Karpas-422 (cell line): Measurements from ENCODE around the gene ROMO1. TPM values are rescaled to one million over a fixed set of nuclear protein-coding genes. Genes with fewer than 3 reads are reported as not detected.

Experiments used
- DNase-seq: peaks from one replicate; pipeline ENCODE4 v3.0.0-alpha.2; 2015
- H2AFZ ChIP-seq: fragments of 200-600 bp; sonication (generic); 2 replicates; pipeline ENCODE4 v1.6.1; 2014; ENCODE audit warnings: antibody characterized with exemption, low read length, mixed read lengths
- H3K27ac ChIP-seq: fragments of 200-600 bp; sonication (generic); 2 replicates; pipeline ENCODE4 v1.5.1; 2014; ENCODE audit warnings: mild to moderate bottlenecking, low read length, moderate library complexity
- H3K27me3 ChIP-seq: fragments of 200-600 bp; sonication (generic); 2 replicates; pipeline ENCODE4 v1.6.1; 2014; ENCODE audit warnings: low read length, mixed read lengths
- H3K36me3 ChIP-seq: fragments of 200-600 bp; sonication (generic); 2 replicates; pipeline ENCODE4 v1.6.1; 2014; ENCODE audit warnings: low read length, mixed read lengths; ENCODE audit not compliant: insufficient read depth
- H3K4me1 ChIP-seq: fragments of 200-600 bp; sonication (generic); 2 replicates; pipeline ENCODE4 v1.6.1; 2014; ENCODE audit warnings: mild to moderate bottlenecking, low read length, mixed read lengths
- H3K4me2 ChIP-seq: fragments of 200-600 bp; sonication (generic); 2 replicates; pipeline ENCODE4 v1.6.1; 2014; ENCODE audit warnings: low read length, low read depth, mild to moderate bottlenecking; ENCODE audit not compliant: poor library complexity, severe bottlenecking
- H3K4me3 ChIP-seq: fragments of 200-600 bp; sonication (generic); 2 replicates; pipeline ENCODE4 v1.5.1; 2014; ENCODE audit warnings: mild to moderate bottlenecking, antibody characterized with exemption, low read length, mixed read lengths
- H3K79me2 ChIP-seq: fragments of 200-600 bp; sonication (generic); 2 replicates; pipeline ENCODE4 v1.6.1; 2014; ENCODE audit warnings: mild to moderate bottlenecking, low read length, mixed read lengths
- H3K9ac ChIP-seq: fragments of 200-600 bp; sonication (generic); 2 replicates; pipeline ENCODE4 v1.6.0; 2014; ENCODE audit warnings: low read length
- H3K9me2 ChIP-seq: fragments of 200-600 bp; sonication (generic), shearing (Covaris generic); replicated peaks from 2 replicates; pipeline ENCODE4 v1.6.0; 2014; ENCODE audit warnings: mild to moderate bottlenecking, low read length, moderate library complexity; ENCODE audit not compliant: insufficient read depth
- H3K9me3 ChIP-seq: fragments of 300-700, 200-600 bp; sonication (generic); 2 replicates; pipeline ENCODE4 v1.6.1; 2014; ENCODE audit warnings: low read length, mixed read lengths
- H4K20me1 ChIP-seq: fragments of 200-600 bp; sonication (generic); 2 replicates; pipeline ENCODE4 v1.6.1; 2014; ENCODE audit warnings: mild to moderate bottlenecking, antibody characterized with exemption, low read length, low read depth; ENCODE audit not compliant: insufficient read depth
- total RNA-seq: library from RNA; depleted of rRNA; stranded (reverse); fragments of >200 nt; shearing (Covaris generic); gene quantifications from 2 replicates; pipeline ENCODE4 v1.2.3, GENCODE V29; 2014; ENCODE audit warnings: low replicate concordance

ROMO1 gene
- total RNA-seq, 1 experiment from 2014 or later: 242 TPM

- Histone ChIP-seq H3K4me3 (no peak overlapping the region), H3K9me3 (no peaks in the 10 kb centered on the region), H4K20me1 (no peaks in the 10 kb centered on the region), H3K4me1 (no peaks in the 10 kb centered on the region), H3K9me2 (no peaks in the 10 kb centered on the region), H3K27ac (no peak overlapping the region), H3K4me2 (no peak overlapping the region), H3K36me3 (peaks cover 14% of the 10 kb centered on the region; the same call in 1 of the 2 replicates), H3K27me3 (no peaks in the 10 kb centered on the region), H3K79me2 (peaks cover 4% of the 10 kb centered on the region; the same call in 1 of the 2 replicates), H2AFZ (no peak overlapping the region), H3K9ac (no peak overlapping the region)
- DNase-seq: no peak
These were observed 8.9 kb upstream of the ROMO1 start for GRCh38 chr20:35690265-35690664.

DNA sequence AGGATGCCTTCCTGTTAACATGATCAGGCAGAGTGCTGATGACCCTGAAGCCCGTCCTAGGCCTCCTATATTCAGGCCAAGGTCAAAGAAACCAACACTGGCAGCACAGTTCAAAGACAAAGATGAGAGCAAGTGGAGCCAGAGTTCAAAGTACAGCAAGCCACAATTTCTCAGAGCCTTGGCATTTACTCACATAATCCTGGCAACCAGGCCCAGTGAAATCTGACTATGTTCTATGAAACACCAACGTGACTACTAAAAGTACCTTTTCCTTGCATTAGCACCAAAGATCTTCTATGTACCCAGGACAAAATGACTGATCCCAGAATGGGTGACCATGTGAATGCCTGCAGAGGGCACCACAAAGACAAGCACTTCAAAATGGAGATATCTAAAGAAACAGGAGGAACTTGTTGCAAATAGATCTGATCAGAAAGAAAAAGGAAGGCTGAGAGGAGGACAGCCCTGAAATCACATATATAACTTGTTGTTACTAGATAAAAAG, 3.9 kb upstream of the ROMO1 start:
- Histone ChIP-seq H3K4me2 (no peak overlapping the region), H3K9me3 (no peaks in the 10 kb centered on the region), H3K9me2 (no peaks in the 10 kb centered on the region), H2AFZ (no peak overlapping the region), H3K27me3 (no peaks in the 10 kb centered on the region), H4K20me1 (no peaks in the 10 kb centered on the region; the same call in 1 of the 2 replicates), H3K4me1 (peaks cover 18% of the 10 kb centered on the region), H3K9ac (no peak overlapping the region), H3K27ac (no peak overlapping the region), H3K36me3 (peaks cover 7% of the 10 kb centered on the region; the same call in 1 of the 2 replicates), H3K79me2 (peaks cover 36% of the 10 kb centered on the region), H3K4me3 (no peak overlapping the region)
- no peak for DNase-seq

- no peaks in the 10 kb centered on the region for H3K9me2 ChIP-seq
- no peak overlapping the region for H3K9ac ChIP-seq
- peaks cover 36% of the 10 kb centered on the region for H3K79me2 ChIP-seq
- H3K36me3 ChIP-seq: peaks cover 7% of the 10 kb centered on the region; the same call in 1 of the 2 replicates
- H3K4me2 ChIP-seq: no peak overlapping the region
- no peaks in the 10 kb centered on the region for H3K27me3 ChIP-seq
- no peak for DNase-seq
- H3K9me3 ChIP-seq: no peaks in the 10 kb centered on the region
- H3K4me3 ChIP-seq: no peak overlapping the region
- H3K27ac ChIP-seq: no peak overlapping the region
- no peak overlapping the region for H2AFZ ChIP-seq
- H3K4me1 ChIP-seq: peaks cover 25% of the 10 kb centered on the region
- no peaks in the 10 kb centered on the region; the same call in 1 of the 2 replicates for H4K20me1 ChIP-seq
These were observed 3.2 kb upstream of the ROMO1 start for GRCh38 chr20:35695978-35696377.

- no peak overlapping the region for H2AFZ ChIP-seq
- peaks cover 14% of the 10 kb centered on the region; the same call in 1 of the 2 replicates for H3K36me3 ChIP-seq
- no peak overlapping the region; the same call in 1 of the 2 replicates for H3K27ac ChIP-seq
These were observed 1.4 kb upstream of the ROMO1 start for GRCh38 chr20:35697696-35698297.

GRCh38 chr20:35698298-35699126, 693 bp upstream of the ROMO1 start:
- DNase-seq: peak; percentile 60
- H3K9me2 ChIP-seq: no peaks in the 10 kb centered on the region
- no peaks in the 10 kb centered on the region for H3K9me3 ChIP-seq
- H4K20me1 ChIP-seq: no peaks in the 10 kb centered on the region; the same call in 1 of the 2 replicates
- H3K9ac ChIP-seq: peak overlapping the region; percentile 94
- H3K79me2 ChIP-seq: peaks cover 36% of the 10 kb centered on the region
- peak overlapping the region; percentile 94 for H3K4me3 ChIP-seq
- peak overlapping the region; percentile 55 for H2AFZ ChIP-seq
- peaks cover 34% of the 10 kb centered on the region for H3K4me1 ChIP-seq
- H3K4me2 ChIP-seq: peak overlapping the region; percentile 79
- peak overlapping the region; percentile 19; the same call in 1 of the 2 replicates for H3K27ac ChIP-seq
- no peaks in the 10 kb centered on the region for H3K27me3 ChIP-seq
- peaks cover 19% of the 10 kb centered on the region for H3K36me3 ChIP-seq

More at GRCh38 chr20:35697696-35698297, 1.4 kb upstream of the ROMO1 start:
- no peak for DNase-seq
- H3K4me1 ChIP-seq: peaks cover 34% of the 10 kb centered on the region
- no peaks in the 10 kb centered on the region; the same call in 1 of the 2 replicates for H4K20me1 ChIP-seq
- H3K9me3 ChIP-seq: no peaks in the 10 kb centered on the region
- peak overlapping the region; percentile 94 for H3K4me3 ChIP-seq
- no peaks in the 10 kb centered on the region for H3K9me2 ChIP-seq
- H3K79me2 ChIP-seq: peaks cover 36% of the 10 kb centered on the region
- H3K4me2 ChIP-seq: peak overlapping the region; percentile 79
- peak overlapping the region; percentile 94 for H3K9ac ChIP-seq
- no peaks in the 10 kb centered on the region for H3K27me3 ChIP-seq

DNA sequence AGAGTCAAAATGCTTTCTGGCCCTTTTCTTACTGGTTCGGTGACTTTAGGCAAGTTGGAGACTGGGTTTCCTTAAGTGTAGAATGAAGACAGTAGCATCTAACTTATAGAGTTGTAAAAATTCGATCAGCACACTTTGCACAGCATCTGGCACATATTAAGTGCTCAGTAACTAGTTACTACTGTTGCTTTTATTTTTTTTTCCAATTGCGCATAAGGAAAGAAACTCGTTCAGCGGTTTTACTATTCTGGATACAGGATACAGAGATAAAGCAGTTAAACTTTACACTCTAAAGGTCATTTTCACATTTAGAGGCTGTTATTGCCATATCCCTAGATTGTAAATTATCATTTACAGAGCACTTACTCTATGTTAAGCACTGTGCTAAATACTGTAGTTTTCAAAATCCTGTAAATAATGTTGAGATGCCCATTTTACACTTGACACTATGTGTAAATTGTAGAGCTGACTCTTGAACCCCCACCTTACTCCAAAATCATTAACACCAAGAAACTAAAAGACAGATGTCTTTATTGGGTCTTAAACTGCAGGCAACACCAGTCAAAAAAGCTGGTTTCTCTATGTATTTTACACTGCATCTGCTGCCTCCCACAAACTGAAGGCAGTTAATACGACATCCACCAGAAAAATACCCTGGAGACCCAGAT, 886 bp downstream of the ROMO1 start:
- peak overlapping the region; percentile 79 for H3K4me2 ChIP-seq
- peaks cover 37% of the 10 kb centered on the region for H3K4me1 ChIP-seq
- no peak overlapping the region for H2AFZ ChIP-seq
- peak; percentile 54 for DNase-seq
- H3K9me3 ChIP-seq: no peaks in the 10 kb centered on the region
- H3K36me3 ChIP-seq: peaks cover 28% of the 10 kb centered on the region
- peaks cover 34% of the 10 kb centered on the region for H3K79me2 ChIP-seq
- H3K4me3 ChIP-seq: peak overlapping the region; percentile 94
- no peaks in the 10 kb centered on the region for H3K9me2 ChIP-seq
- H4K20me1 ChIP-seq: no peaks in the 10 kb centered on the region; the same call in 1 of the 2 replicates
- H3K27me3 ChIP-seq: no peaks in the 10 kb centered on the region
- H3K27ac ChIP-seq: peak overlapping the region; percentile 74
- H3K9ac ChIP-seq: peak overlapping the region; percentile 94

DNA sequence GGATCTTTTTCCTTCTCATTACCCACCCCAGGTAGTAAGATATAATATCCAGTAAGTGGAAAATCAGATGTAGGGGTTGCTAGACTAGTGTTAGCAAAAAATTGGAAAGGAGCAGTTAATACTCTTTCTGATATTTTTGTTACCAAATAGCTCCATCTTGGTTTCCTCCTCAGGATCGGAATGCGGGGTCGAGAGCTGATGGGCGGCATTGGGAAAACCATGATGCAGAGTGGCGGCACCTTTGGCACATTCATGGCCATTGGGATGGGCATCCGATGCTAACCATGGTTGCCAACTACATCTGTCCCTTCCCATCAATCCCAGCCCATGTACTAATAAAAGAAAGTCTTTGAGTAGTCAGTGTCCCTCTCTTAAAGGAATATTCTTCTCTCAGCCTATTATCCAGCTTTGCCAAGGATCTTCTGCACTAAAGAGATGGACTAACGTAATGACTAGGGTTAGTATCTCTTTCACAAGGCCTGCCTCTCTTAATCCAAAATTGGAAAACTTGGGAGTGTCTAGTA, 1.5 kb downstream of the ROMO1 start:
- peak overlapping the region; percentile 94 for H3K9ac ChIP-seq

More for the DNA sequence above, 1.5 kb downstream of the ROMO1 start:
- peak overlapping the region; percentile 74 for H3K27ac ChIP-seq
- no peak overlapping the region for H2AFZ ChIP-seq
- no peaks in the 10 kb centered on the region for H3K9me3 ChIP-seq
- no peak for DNase-seq
- no peaks in the 10 kb centered on the region for H3K27me3 ChIP-seq
- H3K79me2 ChIP-seq: peaks cover 30% of the 10 kb centered on the region
- H3K4me3 ChIP-seq: peak overlapping the region; percentile 94
- H3K36me3 ChIP-seq: peaks cover 30% of the 10 kb centered on the region
- no peaks in the 10 kb centered on the region for H3K9me2 ChIP-seq
- H4K20me1 ChIP-seq: peaks cover 4% of the 10 kb centered on the region; the same call in 1 of the 2 replicates
- peak overlapping the region; percentile 79 for H3K4me2 ChIP-seq
- peaks cover 37% of the 10 kb centered on the region for H3K4me1 ChIP-seq
